Measurements from ENCODE around the gene KANK3. TPM values are rescaled to one million over a fixed set of nuclear protein-coding genes. Genes with fewer than 3 reads are reported as not detected.

KANK3 gene
- total RNA-seq, 1 experiment from 2014 or later, result 1.2 TPM

GRCh38 chr19:8310342-8311055 lies 32.6 kb downstream of the KANK3 start:
- CTCF ChIA-PET, result no interaction called here
- no peak overlapping the region for H3K27ac ChIP-seq (ENCODE audit: low read length)
- in situ Hi-C loops (cut with HindIII; ENCODE audit: low pct_unique_long_range_greater_than_20kb, low sequenced_read_pairs) (no loop called here), intact Hi-C loops (cut with micrococcal nuclease; ENCODE audit: unreplicated experiment) (no loop called here)
- TF ChIP-seq CTCF (IDR thresholded peaks at IDR 0.05) (no peak), REST (IDR thresholded peaks at IDR 0.05; ENCODE audit: insufficient read depth in 1 of 2, low read depth in 2 of 2, low read length in 1 of 2) (no peak), TCF7L2 (IDR thresholded peaks at IDR 0.05; ENCODE audit: low read depth, low read length) (no peak), SIN3A (IDR thresholded peaks at IDR 0.05; ENCODE audit: borderline replicate concordance, insufficient read depth, low read depth, low read length) (no peak), POLR2AphosphoS5 (IDR thresholded peaks at IDR 0.05; ENCODE audit: low read depth, low read length) (no peak)
- no peaks in the 10 kb centered on the region; the same call in 1 of the 2 replicates for H3K36me3 ChIP-seq (ENCODE audit: control insufficient read depth, insufficient read depth, low read length)
- DNase-seq (ENCODE audit: low read depth, low spot score), result no peak
- H3K27me3 ChIP-seq (ENCODE audit: control insufficient read depth, insufficient read depth, low read length), result no peaks in the 10 kb centered on the region
- H3K4me3 ChIP-seq (ENCODE audit: low read depth in 2 of 2, low read length in 2 of 2), result no peak overlapping the region
- no peaks in the 10 kb centered on the region for H3K9me3 ChIP-seq (ENCODE audit: control insufficient read depth, insufficient read depth, low read depth, low read length)
- POLR2A ChIA-PET, result no interaction called here
- peaks cover 11% of the 10 kb centered on the region for H3K4me1 ChIP-seq (ENCODE audit: control insufficient read depth, insufficient read depth, low read length)
- no peak for ATAC-seq
- BruUV-seq (replicated peaks), result no TSS peak

- Histone ChIP-seq H3K27ac (ENCODE audit: low read length) (no peak overlapping the region; the same call in 1 of the 2 replicates), H3K4me3 (ENCODE audit: low read depth in 2 of 2, low read length in 2 of 2) (peak overlapping the region; percentile 51 to 78), H3K9me3 (ENCODE audit: control insufficient read depth, insufficient read depth, low read depth, low read length) (no peaks in the 10 kb centered on the region), H3K36me3 (ENCODE audit: control insufficient read depth, insufficient read depth, low read length) (no peaks in the 10 kb centered on the region; the same call in 1 of the 2 replicates), H3K27me3 (ENCODE audit: control insufficient read depth, insufficient read depth, low read length) (no peaks in the 10 kb centered on the region), H3K4me1 (ENCODE audit: control insufficient read depth, insufficient read depth, low read length) (peaks cover 11% of the 10 kb centered on the region)
- in situ Hi-C loops (cut with HindIII; ENCODE audit: low pct_unique_long_range_greater_than_20kb, low sequenced_read_pairs) (no loop called here), intact Hi-C loops (cut with micrococcal nuclease; ENCODE audit: unreplicated experiment) (no loop called here)
- BruUV-seq (replicated peaks), result no TSS peak
- no peak for TF ChIP-seq SIN3A (IDR thresholded peaks at IDR 0.05; ENCODE audit: borderline replicate concordance, insufficient read depth, low read depth, low read length)
- no peak for TF ChIP-seq POLR2AphosphoS5 (IDR thresholded peaks at IDR 0.05; ENCODE audit: low read depth, low read length)
- TF ChIP-seq REST (IDR thresholded peaks at IDR 0.05; ENCODE audit: insufficient read depth in 1 of 2, low read depth in 2 of 2, low read length in 1 of 2), result no peak
- no peak for TF ChIP-seq CTCF (IDR thresholded peaks at IDR 0.05)
- no peak for TF ChIP-seq TCF7L2 (IDR thresholded peaks at IDR 0.05; ENCODE audit: low read depth, low read length)
- ATAC-seq, result no peak
- ChIA-PET POLR2A (no interaction called here), CTCF (no interaction called here)
- no peak for DNase-seq (ENCODE audit: low read depth, low spot score)
Observed at GRCh38 chr19:8308891-8309291, 34.2 kb downstream of the KANK3 start.
